ENCODE results near the gene CACNA2D3. TPM values are rescaled to one million over a fixed set of nuclear protein-coding genes. Genes with fewer than 3 reads are reported as not detected.
A peak's percentile ranks its signal among the peaks of the same experiment; 100 is the strongest.
"Not testable (repeated sequence)": the region's sequence is repeated elsewhere in the genome, so short reads cannot be mapped to it uniquely, and the experiment has no call there.

The CACNA2D3 gene
- total RNA-seq, 1 donor from 2014 or later, result 7.3 TPM

- DNase-seq (no peak), ATAC-seq (no peak)
- Histone ChIP-seq H3K27me3 (no peaks in the 10 kb centered on the region), H3K9me3 (no peaks in the 10 kb centered on the region), H3K4me1 (no peaks in the 10 kb centered on the region), H3K27ac (no peak overlapping the region), H3K36me3 (no peaks in the 10 kb centered on the region), H3K4me3 (no peak overlapping the region)
- intact Hi-C loops (cut with DNase I), result no loop called here
- no peak for TF ChIP-seq CTCF (IDR thresholded peaks at IDR 0.05)
These were observed 23.0 kb upstream of the CACNA2D3 start for GRCh38 chr3:54099381-54099780.

DNA sequence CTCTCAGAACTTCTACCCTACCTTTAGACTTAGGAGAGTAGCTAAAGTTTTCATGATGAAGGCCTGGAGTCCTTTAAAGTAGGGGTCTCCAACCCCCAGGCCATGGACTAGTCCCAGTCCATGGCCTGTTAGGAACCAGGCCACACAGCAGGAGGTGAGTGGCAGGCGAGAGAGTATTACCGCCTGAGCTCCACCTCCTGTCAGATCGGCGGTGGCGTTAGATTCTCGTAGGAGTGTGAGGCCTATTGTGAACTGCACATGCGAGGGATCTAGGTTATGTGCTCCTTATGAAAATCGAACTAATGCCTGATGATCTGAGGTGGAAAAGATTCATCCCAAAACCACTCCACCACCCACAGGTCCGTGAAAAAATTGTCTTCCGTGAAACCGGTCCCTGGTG lies 18.3 kb upstream of the CACNA2D3 start:
- Histone ChIP-seq H3K36me3 (no peaks in the 10 kb centered on the region), H3K4me3 (no peak overlapping the region), H3K9me3 (no peaks in the 10 kb centered on the region), H3K4me1 (no peaks in the 10 kb centered on the region), H3K27me3 (no peaks in the 10 kb centered on the region), H3K27ac (no peak overlapping the region)
- ATAC-seq (no peak), DNase-seq (no peak)
- TF ChIP-seq CTCF (IDR thresholded peaks at IDR 0.05), result no peak
- intact Hi-C loops (cut with DNase I), result no loop called here

DNA sequence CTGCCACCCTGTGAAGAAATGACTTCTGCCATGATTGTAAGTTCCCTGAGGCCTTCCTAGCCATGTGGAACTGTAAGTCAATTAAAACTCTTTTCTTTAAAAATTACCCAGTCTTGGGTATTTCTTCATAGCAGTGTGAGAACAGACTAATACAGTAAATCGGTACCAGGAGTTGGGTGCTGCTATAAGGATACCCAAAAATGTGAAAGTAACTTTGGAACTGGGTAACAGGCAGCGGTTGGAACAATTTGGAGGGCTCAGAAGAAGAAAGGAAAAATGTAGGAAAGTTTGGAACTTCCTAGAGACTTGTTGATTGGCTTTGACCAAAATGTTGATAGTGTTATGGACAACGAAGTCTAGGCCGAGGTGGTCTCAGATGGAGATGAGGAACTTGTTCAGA lies 6.2 kb upstream of the CACNA2D3 start:
- H3K4me1 ChIP-seq; DNase-seq; H3K27ac ChIP-seq; ATAC-seq; H3K36me3 ChIP-seq; H3K4me3 ChIP-seq; intact Hi-C loops (cut with DNase I); H3K9me3 ChIP-seq: not testable (repeated sequence)
- peaks cover 30% of the 10 kb centered on the region for H3K27me3 ChIP-seq

DNA sequence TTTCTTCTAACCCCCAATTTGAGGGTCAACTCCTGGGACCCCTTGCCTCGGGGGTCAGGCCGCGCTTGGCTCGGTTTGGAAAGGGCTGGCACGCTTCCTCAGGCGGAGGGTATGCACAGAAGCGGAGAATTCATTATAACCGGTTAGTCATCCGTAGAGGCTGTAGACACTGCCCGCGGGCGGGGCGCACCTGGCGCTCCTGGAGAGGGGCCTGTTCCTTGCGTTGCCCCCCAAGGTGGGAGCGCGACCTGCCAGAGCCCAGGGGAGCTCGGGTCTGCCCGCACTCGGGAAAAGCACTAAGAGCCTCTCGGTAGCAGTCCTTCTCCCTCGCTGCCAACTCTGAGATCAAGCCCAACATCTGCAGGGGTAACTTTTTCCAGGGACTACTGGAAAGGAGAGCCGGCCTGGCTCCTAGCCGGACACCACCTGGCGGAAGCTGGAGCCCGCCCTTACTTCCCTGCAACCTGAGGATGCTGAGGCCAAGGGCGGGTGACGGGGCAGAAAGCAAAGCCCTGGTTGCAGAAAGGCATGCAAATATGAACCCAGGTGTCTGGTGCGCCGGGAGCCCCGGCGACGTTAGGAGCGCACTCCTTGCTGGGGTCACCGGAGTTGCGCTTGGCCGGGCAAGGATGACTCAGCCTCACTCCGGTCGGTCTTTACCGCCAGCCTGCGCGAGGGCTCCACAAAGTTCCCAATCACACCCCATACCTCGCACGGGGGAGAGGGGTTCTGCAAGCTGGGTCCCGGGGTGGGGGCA lies 1.5 kb upstream of the CACNA2D3 start:
- intact Hi-C loops (cut with DNase I), result no loop called here
- ATAC-seq (peak; percentile 47), DNase-seq (peak; percentile 67)
- peaks cover 34% of the 10 kb centered on the region for H3K27me3 ChIP-seq
- no peak for TF ChIP-seq CTCF (IDR thresholded peaks at IDR 0.05)
- no peaks in the 10 kb centered on the region for H3K9me3 ChIP-seq
- no peaks in the 10 kb centered on the region for H3K4me1 ChIP-seq
- H3K27ac ChIP-seq, result no peak overlapping the region
- no peaks in the 10 kb centered on the region for H3K36me3 ChIP-seq
- H3K4me3 ChIP-seq, result peak overlapping the region; percentile 58

DNA sequence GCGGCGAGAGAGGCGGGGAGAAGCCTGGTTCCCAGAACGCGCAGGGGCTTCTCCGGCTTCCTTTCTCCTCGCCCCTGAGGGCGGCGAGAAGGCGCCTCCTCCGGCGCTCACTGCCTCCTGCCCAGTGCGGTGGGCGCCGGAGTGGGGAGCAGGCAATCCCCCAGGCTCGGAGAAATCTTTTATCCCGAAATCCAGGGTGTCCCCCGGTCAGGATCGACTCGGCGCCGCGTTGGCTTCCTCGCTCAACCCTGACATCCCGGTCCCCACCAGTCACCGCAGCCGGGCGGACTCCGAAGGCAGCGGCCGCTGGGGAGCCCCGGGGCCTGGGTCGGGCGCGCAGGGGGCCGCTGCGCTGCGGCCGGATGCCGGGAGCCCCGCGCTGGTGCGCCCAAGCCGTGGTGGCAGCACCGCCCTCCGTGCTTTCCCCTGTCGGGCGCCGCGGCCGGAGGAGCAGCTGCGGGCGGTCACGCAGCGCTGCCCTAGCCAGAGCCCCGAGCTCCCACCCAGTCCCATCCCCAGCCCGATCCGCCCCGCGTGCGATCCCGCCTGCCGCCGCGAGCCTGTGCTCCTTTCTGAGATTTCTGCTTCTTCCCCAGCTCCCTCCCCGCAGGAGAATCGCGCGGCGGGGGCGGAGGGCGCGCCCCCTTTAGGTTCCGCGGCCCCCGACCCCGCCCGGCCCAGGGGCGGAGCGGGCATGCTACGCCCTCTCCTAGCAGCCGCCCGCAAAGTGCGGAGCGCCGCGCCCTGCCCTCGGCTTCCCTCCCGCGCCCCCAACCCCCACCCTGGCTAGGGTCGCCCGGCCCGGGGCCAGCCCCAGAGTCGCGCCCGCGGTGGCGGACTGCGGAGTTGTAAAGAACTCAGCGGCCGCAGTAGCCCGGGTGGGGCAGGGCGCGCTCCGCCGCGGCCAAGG lies 683 bp upstream of the CACNA2D3 start:
- ATAC-seq (peak; percentile 71), DNase-seq (no peak)
- TF ChIP-seq CTCF (IDR thresholded peaks at IDR 0.05), result no peak
- Histone ChIP-seq H3K4me3 (peak overlapping the region; percentile 58), H3K9me3 (no peaks in the 10 kb centered on the region), H3K4me1 (no peaks in the 10 kb centered on the region), H3K36me3 (no peaks in the 10 kb centered on the region), H3K27me3 (peaks cover 33% of the 10 kb centered on the region), H3K27ac (no peak overlapping the region)
- intact Hi-C loops (cut with DNase I), result no loop called here

Measured in upper lobe of right lung (tissue), 1 donor.